Natural killer cell treated with Interleukin-12 subunit alpha and Interleukin-12 subunit beta and Interleukin-15 and Interleukin-18, amount 100 ng/mL, for 72 hours (primary cell): ENCODE measurements around the gene CORO1C. TPM values are rescaled to one million over a fixed set of nuclear protein-coding genes. Genes with fewer than 3 reads are reported as not detected.
"Not testable (repeated sequence)": the region's sequence is repeated elsewhere in the genome, so short reads cannot be mapped to it uniquely, and the experiment has no call there.

Source experiments
- ATAC-seq, 2 donors: fragments of 150-1000 bp; cut with Tn5 transposase in 1 of 2; sonication (Bioruptor Pico), chemical (Tn5 transposase) in 1 of 2; 2 replicates each; pipeline ENCODE4 v1.10.0; 2021
- DNase-seq: peaks from one replicate; pipeline ENCODE4 v3.0.0; 2022; ENCODE audit warnings: low spot score
- H3K27ac Mint-ChIP-seq, 2 donors: 1 replicate in 1 of 2; 2 replicates in 1 of 2; pipeline ENCODE4 v1.8.0; 2022; ENCODE audit warnings: mixed read lengths in 2 of 2, mild to moderate bottlenecking in 1 of 2, moderate library complexity in 1 of 2
- H3K27me3 Mint-ChIP-seq, 2 donors: 1 replicate in 1 of 2; 2 replicates in 1 of 2; pipeline ENCODE4 v1.8.0; 2022; ENCODE audit warnings: mixed read lengths in 2 of 2
- H3K36me3 Mint-ChIP-seq: one replicate; pipeline ENCODE4 v1.8.0; 2022; ENCODE audit warnings: mixed read lengths
- H3K4me1 Mint-ChIP-seq, 2 donors: 1 replicate in 1 of 2; 2 replicates in 1 of 2; pipeline ENCODE4 v1.8.0; 2022; ENCODE audit warnings: low read depth in 2 of 2, mixed read lengths in 2 of 2, mild to moderate bottlenecking in 1 of 2
- H3K4me3 Mint-ChIP-seq: one replicate; pipeline ENCODE4 v1.8.0; 2022; ENCODE audit warnings: mixed read lengths
- H3K9me3 Mint-ChIP-seq: 2 replicates; pipeline ENCODE4 v1.8.0; 2022; ENCODE audit warnings: mixed read lengths
- total RNA-seq, 2 donors: library from RNA; stranded (reverse); gene quantifications; one replicate each; pipeline ENCODE4 v1.2.3, GENCODE V29; 2022

CORO1C gene
- 10 to 100 TPM; 68.9 to 69.5 TPM for total RNA-seq

GRCh38 chr12:108731105-108731865 is at the start of gene CORO1C:
Gene CORO1C (minus strand): TSS chr12:108731518. CDS start chr12:108701318, 30,200 bp downstream.
- H3K4me1 Mint-ChIP-seq, result peaks cover 31 to 47% of the 10 kb centered on the region in 2 donors
- H3K27me3 Mint-ChIP-seq, result peaks cover 0 to 2% of the 10 kb centered on the region in 2 donors
- H3K4me3 Mint-ChIP-seq, result peak within 1 kb of the TSS; percentile 82
- peak within 1 kb of the TSS; percentile 81 to 94 for H3K27ac Mint-ChIP-seq
- no peaks in the 10 kb centered on the region for H3K9me3 Mint-ChIP-seq
- ATAC-seq (peak; percentile 89 to 91), DNase-seq (peak; percentile 97)
- H3K36me3 Mint-ChIP-seq, result no peaks in the 10 kb centered on the region

- Mint-ChIP-seq H3K9me3 (no peaks in the 10 kb centered on the region), H3K27ac (no peak overlapping the region), H3K4me3 (no peak overlapping the region), H3K36me3 (no peaks in the 10 kb centered on the region), H3K27me3 (no peaks in the 10 kb centered on the region), H3K4me1 (no peaks in the 10 kb centered on the region)
- ATAC-seq, result no peak
- peak; percentile 10 for DNase-seq
Measured at GRCh38 chr12:108779998-108780688, 48.8 kb upstream of the CORO1C start.

GRCh38 chr12:108778053-108778452 is 46.7 kb upstream of the CORO1C start:
- Mint-ChIP-seq H3K27ac (no peak overlapping the region), H3K36me3 (no peaks in the 10 kb centered on the region)

GRCh38 chr12:108777156-108777555 is 45.8 kb upstream of the CORO1C start:
- ATAC-seq (no peak), DNase-seq (no peak)
- Mint-ChIP-seq H3K4me1 (no peaks in the 10 kb centered on the region), H3K9me3 (no peaks in the 10 kb centered on the region), H3K4me3 (no peak overlapping the region), H3K27ac (no peak overlapping the region), H3K36me3 (no peaks in the 10 kb centered on the region), H3K27me3 (no peaks in the 10 kb centered on the region)

More at GRCh38 chr12:108778053-108778452, 46.7 kb upstream of the CORO1C start:
- peak; percentile 3 for DNase-seq
- Mint-ChIP-seq H3K9me3 (no peaks in the 10 kb centered on the region), H3K4me1 (no peaks in the 10 kb centered on the region), H3K27me3 (no peaks in the 10 kb centered on the region), H3K4me3 (no peak overlapping the region)
- no peak for ATAC-seq

GRCh38 chr12:108773798-108774788 is 42.8 kb upstream of the CORO1C start:
- H3K27ac Mint-ChIP-seq, result no peak overlapping the region
- H3K36me3 Mint-ChIP-seq, result no peaks in the 10 kb centered on the region
- no peak overlapping the region for H3K4me3 Mint-ChIP-seq
- no peaks in the 10 kb centered on the region for H3K9me3 Mint-ChIP-seq
- no peaks in the 10 kb centered on the region for H3K27me3 Mint-ChIP-seq
- ATAC-seq (no peak), DNase-seq (no peak)
- H3K4me1 Mint-ChIP-seq, result no peaks in the 10 kb centered on the region

- Mint-ChIP-seq H3K27me3 (no peaks in the 10 kb centered on the region), H3K4me1 (no peaks in the 10 kb centered on the region), H3K27ac (no peak overlapping the region), H3K36me3 (no peaks in the 10 kb centered on the region), H3K4me3 (no peak overlapping the region), H3K9me3 (no peaks in the 10 kb centered on the region)
- ATAC-seq (peak; percentile 14 to 20), DNase-seq (no peak)
Measured at GRCh38 chr12:108772891-108773797, 41.8 kb upstream of the CORO1C start.

- ATAC-seq (no peak), DNase-seq (no peak)
- Mint-ChIP-seq H3K27ac (no peak overlapping the region), H3K9me3 (no peaks in the 10 kb centered on the region), H3K4me1 (no peaks in the 10 kb centered on the region), H3K4me3 (no peak overlapping the region), H3K27me3 (no peaks in the 10 kb centered on the region), H3K36me3 (no peaks in the 10 kb centered on the region)
Measured at GRCh38 chr12:108772247-108772646, 40.9 kb upstream of the CORO1C start.

- H3K36me3 Mint-ChIP-seq, result not testable (repeated sequence)
Measured at GRCh38 chr12:108771835-108772234, 40.5 kb upstream of the CORO1C start.

GRCh38 chr12:108770963-108771362 is 39.6 kb upstream of the CORO1C start:
- Mint-ChIP-seq H3K4me3 (no peak overlapping the region), H3K27me3 (no peaks in the 10 kb centered on the region), H3K9me3 (no peaks in the 10 kb centered on the region), H3K36me3 (no peaks in the 10 kb centered on the region), H3K27ac (no peak overlapping the region), H3K4me1 (no peaks in the 10 kb centered on the region)
- DNase-seq (no peak), ATAC-seq (no peak)

More at GRCh38 chr12:108771835-108772234, 40.5 kb upstream of the CORO1C start:
- H3K27me3 Mint-ChIP-seq, H3K4me3 Mint-ChIP-seq, H3K27ac Mint-ChIP-seq, H3K9me3 Mint-ChIP-seq, DNase-seq, ATAC-seq, H3K4me1 Mint-ChIP-seq: not testable (repeated sequence)

GRCh38 chr12:108770269-108770829 is 39.0 kb upstream of the CORO1C start:
- peaks cover 0 to 2% of the 10 kb centered on the region in 2 donors for H3K4me1 Mint-ChIP-seq

GRCh38 chr12:108768591-108769500 is 37.5 kb upstream of the CORO1C start:
- H3K9me3 Mint-ChIP-seq, result no peaks in the 10 kb centered on the region
- peak; percentile 49 to 52 for ATAC-seq
- no peak overlapping the region for H3K4me3 Mint-ChIP-seq
- H3K4me1 Mint-ChIP-seq, result peaks cover 0 to 3% of the 10 kb centered on the region in 2 donors
- DNase-seq, result no peak
- no peaks in the 10 kb centered on the region for H3K27me3 Mint-ChIP-seq
- H3K36me3 Mint-ChIP-seq, result no peaks in the 10 kb centered on the region
- H3K27ac Mint-ChIP-seq, result no peak overlapping the region

More at GRCh38 chr12:108770269-108770829, 39.0 kb upstream of the CORO1C start:
- Mint-ChIP-seq H3K27me3 (no peaks in the 10 kb centered on the region), H3K27ac (no peak overlapping the region), H3K4me3 (no peak overlapping the region), H3K9me3 (no peaks in the 10 kb centered on the region), H3K36me3 (no peaks in the 10 kb centered on the region)
- DNase-seq (no peak), ATAC-seq (no peak)

GRCh38 chr12:108766294-108766693 is 35.0 kb upstream of the CORO1C start:
- H3K27ac Mint-ChIP-seq, result no peak overlapping the region
- DNase-seq, result no peak
- H3K36me3 Mint-ChIP-seq, result no peaks in the 10 kb centered on the region
- no peak for ATAC-seq
- H3K9me3 Mint-ChIP-seq, result no peaks in the 10 kb centered on the region
- H3K27me3 Mint-ChIP-seq, result no peaks in the 10 kb centered on the region
- H3K4me3 Mint-ChIP-seq, result no peak overlapping the region
- H3K4me1 Mint-ChIP-seq, result peaks cover 0 to 3% of the 10 kb centered on the region in 2 donors
